Kidney epithelial cell (primary cell): Measurements from ENCODE around the gene SH2D1A. TPM values are rescaled to one million over a fixed set of nuclear protein-coding genes. Genes with fewer than 3 reads are reported as not detected.

Experiments
- DNase-seq: peaks from one replicate; pipeline ENCODE4 v3.0.0-alpha.2; 2010; ENCODE audit warnings: low read depth
- H3K27me3 ChIP-seq: 2 replicates; pipeline ENCODE4 v1.6.0; 2011; ENCODE audit warnings: low read length; ENCODE audit not compliant: control insufficient read depth, insufficient read depth
- H3K36me3 ChIP-seq: 2 replicates; pipeline ENCODE4 v1.5.1; 2011; ENCODE audit warnings: low read length; ENCODE audit not compliant: control insufficient read depth, insufficient read depth
- H3K4me3 ChIP-seq: 2 replicates; pipeline ENCODE4 v1.5.1; 2011; ENCODE audit warnings: low read depth, mild to moderate bottlenecking, control low read depth, low read length
- total RNA-seq: library from RNA; depleted of rRNA; stranded (reverse); fragments of >200 nt; gene quantifications from 2 replicates; pipeline ENCODE4 v1.2.3, GENCODE V29; 2015
- TF ChIP-seq, protein P1 (sequence below): IDR thresholded peaks from 2 replicates; pipeline ENCODE4 v1.5.1; 2011; ENCODE audit warnings: mild to moderate bottlenecking, moderate library complexity, low read length, control low read depth, inconsistent platforms; ENCODE audit not compliant: insufficient read depth, poor library complexity, severe bottlenecking

SH2D1A gene
- total RNA-seq, 1 donor from 2014 or later, result not detected

DNA sequence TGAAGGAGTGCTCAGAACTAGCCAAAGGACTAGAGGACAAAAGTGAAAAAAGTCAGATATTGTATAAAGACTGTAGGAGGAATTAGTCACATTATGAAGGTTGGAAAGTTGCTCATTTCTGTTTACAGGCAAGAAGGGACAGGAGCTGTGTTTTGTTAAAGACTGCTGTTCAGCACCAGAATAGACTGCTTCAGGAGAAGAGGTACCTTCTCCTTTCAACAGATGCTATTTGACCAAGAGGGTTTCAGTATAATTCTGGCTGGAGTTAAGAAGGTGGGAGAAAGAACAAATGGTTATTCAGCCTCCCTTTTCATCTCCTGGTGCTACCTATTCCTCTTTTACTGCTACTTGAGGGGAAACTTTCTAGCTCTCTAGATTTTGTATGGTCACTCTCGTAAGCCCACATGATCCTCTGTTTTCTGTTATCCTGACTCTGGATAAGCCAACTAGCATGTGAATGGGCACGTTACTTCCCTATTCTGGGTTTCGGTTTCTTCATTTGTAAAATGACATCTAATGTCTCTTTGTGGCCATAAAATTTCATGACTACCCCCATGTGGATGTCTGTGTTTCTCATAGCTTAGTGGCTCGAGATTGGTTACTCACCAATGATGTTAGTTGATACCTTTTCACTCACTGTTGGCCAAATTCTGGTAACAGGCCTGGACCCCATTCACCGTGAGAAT lies 68.9 kb downstream of the SH2D1A start:
- no peaks in the 10 kb centered on the region for H3K27me3 ChIP-seq
- DNase-seq, result no peak
- no peak overlapping the region for H3K4me3 ChIP-seq
- H3K36me3 ChIP-seq, result no peaks in the 10 kb centered on the region
- TF ChIP-seq, protein P1, sequence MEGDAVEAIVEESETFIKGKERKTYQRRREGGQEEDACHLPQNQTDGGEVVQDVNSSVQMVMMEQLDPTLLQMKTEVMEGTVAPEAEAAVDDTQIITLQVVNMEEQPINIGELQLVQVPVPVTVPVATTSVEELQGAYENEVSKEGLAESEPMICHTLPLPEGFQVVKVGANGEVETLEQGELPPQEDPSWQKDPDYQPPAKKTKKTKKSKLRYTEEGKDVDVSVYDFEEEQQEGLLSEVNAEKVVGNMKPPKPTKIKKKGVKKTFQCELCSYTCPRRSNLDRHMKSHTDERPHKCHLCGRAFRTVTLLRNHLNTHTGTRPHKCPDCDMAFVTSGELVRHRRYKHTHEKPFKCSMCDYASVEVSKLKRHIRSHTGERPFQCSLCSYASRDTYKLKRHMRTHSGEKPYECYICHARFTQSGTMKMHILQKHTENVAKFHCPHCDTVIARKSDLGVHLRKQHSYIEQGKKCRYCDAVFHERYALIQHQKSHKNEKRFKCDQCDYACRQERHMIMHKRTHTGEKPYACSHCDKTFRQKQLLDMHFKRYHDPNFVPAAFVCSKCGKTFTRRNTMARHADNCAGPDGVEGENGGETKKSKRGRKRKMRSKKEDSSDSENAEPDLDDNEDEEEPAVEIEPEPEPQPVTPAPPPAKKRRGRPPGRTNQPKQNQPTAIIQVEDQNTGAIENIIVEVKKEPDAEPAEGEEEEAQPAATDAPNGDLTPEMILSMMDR, result no peak

DNA sequence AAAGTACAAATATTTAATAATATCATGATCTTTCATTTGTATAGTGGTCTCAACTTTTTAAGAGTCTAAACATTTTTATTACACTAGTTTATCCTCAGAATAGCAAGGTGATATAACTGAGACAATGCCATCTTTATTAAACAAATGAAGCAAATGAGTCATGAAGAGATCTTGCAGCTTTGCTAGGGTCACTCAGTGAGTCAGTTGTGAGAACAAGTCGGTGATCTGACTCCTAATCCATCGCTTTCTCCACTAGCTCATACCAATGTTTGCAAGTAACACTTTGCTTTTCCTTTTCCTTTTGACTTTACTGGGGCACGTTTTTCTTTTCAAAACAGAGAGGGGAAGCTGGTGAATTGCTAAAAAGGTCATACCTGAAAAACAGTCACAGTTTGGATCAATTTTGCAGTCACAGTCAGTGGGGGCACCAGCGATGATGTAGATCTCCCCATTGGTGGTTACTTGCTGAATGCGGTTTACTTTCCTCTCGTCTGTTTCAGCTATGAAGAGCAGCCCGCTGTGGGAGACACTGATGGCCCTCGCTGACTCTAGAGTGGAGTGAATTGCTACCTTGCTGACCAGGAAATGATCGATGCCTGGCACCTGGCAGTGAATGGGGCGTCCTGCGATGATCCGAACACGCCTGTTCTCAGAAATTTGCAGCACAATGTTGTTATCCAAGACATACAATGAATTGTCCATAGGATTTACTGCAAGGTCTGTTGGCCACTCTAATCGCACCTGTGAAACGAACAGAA lies 75.7 kb downstream of the SH2D1A start:
- no peaks in the 10 kb centered on the region for H3K36me3 ChIP-seq
- no peaks in the 10 kb centered on the region for H3K27me3 ChIP-seq
- no peak overlapping the region for H3K4me3 ChIP-seq
- TF ChIP-seq, protein P1, result no peak
- DNase-seq, result no peak

Other genes starting within 250 kb of the SH2D1A start
- gene TEX13D, start 13.9 kb upstream of the SH2D1A start, total RNA-seq, result not detected in 2 replicates